Mononuclear cell (primary cell): ENCODE data around the gene DCTN2. TPM values are rescaled to one million over a fixed set of nuclear protein-coding genes. Genes with fewer than 3 reads are reported as not detected.
"Not testable (repeated sequence)": the region's sequence is repeated elsewhere in the genome, so short reads cannot be mapped to it uniquely, and the experiment has no call there.

Source experiments
- H3K27me3 ChIP-seq: 2 replicates; pipeline ENCODE4 v1.6.0; 2011; ENCODE audit warnings: low read length, control low read depth; ENCODE audit not compliant: insufficient read depth
- H3K4me1 ChIP-seq: 2 replicates; pipeline ENCODE4 v1.5.1; 2011; ENCODE audit warnings: mild to moderate bottlenecking, low read length, control low read depth; ENCODE audit not compliant: insufficient read depth
- H3K4me3 ChIP-seq: 2 replicates; pipeline ENCODE4 v1.5.1; 2011; ENCODE audit warnings: mild to moderate bottlenecking, low read length, moderate library complexity
- H3K9me3 ChIP-seq: 2 replicates; pipeline ENCODE4 v1.5.1; 2011; ENCODE audit warnings: low read depth, mild to moderate bottlenecking, control low read depth, low read length
- total RNA-seq: library from RNA; depleted of rRNA; stranded (reverse); fragments of >200 nt; gene quantifications from one replicate; pipeline ENCODE4 v1.2.3, GENCODE V29; 2012

DCTN2 gene
- 52.2 TPM for total RNA-seq

GRCh38 chr12:57546438-57547287, at the start of gene DCTN2:
DCTN2 (minus strand) TSS chr12:57547192; CDS start chr12:57547063, 129 bp downstream.
- peaks cover 21% of the 10 kb centered on the region for H3K4me1 ChIP-seq
- no peaks in the 10 kb centered on the region for H3K9me3 ChIP-seq
- H3K4me3 ChIP-seq: peak within 1 kb of the TSS; percentile 79
- H3K27me3 ChIP-seq: peaks cover 22% of the 10 kb centered on the region

DNA sequence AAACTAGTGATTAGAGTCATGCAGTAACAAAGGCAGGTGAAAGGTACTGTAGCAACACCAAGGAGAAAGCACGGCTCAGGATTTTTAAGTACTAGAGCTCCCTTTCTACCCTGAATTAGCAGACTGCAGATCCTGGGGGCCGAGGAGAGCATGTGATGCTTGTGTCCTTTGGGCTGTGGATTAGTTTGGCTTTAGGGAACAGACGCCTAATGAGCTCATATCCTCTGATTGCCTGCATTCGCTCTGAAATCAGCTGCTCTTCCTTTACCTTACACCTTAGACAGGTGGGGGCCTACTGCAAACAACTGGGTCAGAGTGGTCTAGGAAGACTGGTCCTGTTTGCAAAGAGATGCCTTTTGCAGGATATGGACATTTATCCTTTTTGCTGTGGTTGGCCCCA, 46.2 kb upstream of the DCTN2 start:
- Histone ChIP-seq H3K4me3 (no peak overlapping the region), H3K27me3 (peaks cover under 1% of the 10 kb centered on the region), H3K9me3 (no peaks in the 10 kb centered on the region), H3K4me1 (peaks cover 23% of the 10 kb centered on the region)

DNA sequence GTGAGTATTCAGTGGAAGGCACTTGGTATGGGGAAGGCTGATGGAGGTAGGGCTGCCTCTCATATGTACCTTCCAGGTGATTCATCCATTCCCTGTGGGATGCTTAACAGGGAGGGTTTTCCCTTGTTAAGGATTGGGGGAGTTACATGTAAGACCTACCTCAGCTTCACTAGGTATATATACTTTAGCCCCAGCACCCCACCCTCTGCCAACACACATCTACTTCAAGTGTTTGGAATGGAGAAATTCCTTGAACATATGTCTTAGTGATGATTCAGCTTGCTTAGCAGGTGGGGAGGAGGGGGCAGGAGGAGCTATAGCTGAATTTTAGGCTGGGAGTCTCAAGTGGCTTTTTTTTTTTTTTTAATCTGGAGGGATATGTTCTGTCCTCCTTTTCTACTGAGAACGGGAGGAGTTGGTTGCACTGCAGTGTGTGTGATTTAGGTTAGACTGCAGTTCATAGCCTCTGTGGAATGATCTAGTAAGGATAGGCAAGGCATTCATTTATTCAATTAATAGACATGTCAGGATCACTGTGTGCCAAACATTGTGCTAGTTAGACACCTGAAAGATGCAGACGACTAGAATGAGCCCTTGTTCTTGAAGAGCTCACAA, 45.7 kb upstream of the DCTN2 start:
- H3K4me3 ChIP-seq: no peak overlapping the region
- H3K27me3 ChIP-seq: peaks cover 6% of the 10 kb centered on the region
- peaks cover 23% of the 10 kb centered on the region for H3K4me1 ChIP-seq
- H3K9me3 ChIP-seq: no peaks in the 10 kb centered on the region

DNA sequence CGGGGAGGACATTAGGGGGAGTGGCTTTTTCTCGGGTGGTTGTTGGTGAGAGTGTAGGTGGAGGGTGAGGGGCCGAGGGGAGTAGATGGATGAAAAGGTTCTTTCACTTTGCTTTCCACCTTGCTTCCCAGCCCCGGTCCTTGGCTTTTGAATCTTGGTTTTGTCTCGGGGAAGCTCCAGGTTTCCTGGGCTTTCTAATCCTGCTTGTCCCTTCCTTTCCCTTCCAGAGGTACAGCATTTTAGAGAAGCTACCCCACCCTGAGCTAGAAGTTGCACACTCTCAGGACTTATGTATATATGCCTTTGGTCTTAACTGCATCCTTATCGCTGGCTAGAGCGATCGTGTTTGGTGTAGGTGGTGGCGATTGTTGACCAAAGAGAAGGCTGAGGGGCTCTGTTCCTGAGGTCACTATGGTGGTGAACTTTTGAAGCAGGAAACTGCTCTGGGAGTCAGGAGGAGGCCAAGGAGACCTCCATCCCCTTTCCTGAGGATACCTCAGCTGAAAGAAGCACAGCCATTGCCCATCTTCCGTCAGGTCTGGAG, 44.9 kb upstream of the DCTN2 start:
- H3K4me1 ChIP-seq: peaks cover 23% of the 10 kb centered on the region
- peaks cover 10% of the 10 kb centered on the region for H3K27me3 ChIP-seq
- H3K4me3 ChIP-seq: peak overlapping the region; percentile 80
- H3K9me3 ChIP-seq: no peaks in the 10 kb centered on the region

GRCh38 chr12:57590864-57591781, 44.1 kb upstream of the DCTN2 start, which contains the start of gene PIP4K2C:
PIP4K2C (plus strand) TSS chr12:57591192; CDS start chr12:57591290, 98 bp downstream.
- Histone ChIP-seq H3K4me3 (peak within 1 kb of the TSS; percentile 80), H3K9me3 (no peaks in the 10 kb centered on the region), H3K4me1 (peaks cover 23% of the 10 kb centered on the region)

DNA sequence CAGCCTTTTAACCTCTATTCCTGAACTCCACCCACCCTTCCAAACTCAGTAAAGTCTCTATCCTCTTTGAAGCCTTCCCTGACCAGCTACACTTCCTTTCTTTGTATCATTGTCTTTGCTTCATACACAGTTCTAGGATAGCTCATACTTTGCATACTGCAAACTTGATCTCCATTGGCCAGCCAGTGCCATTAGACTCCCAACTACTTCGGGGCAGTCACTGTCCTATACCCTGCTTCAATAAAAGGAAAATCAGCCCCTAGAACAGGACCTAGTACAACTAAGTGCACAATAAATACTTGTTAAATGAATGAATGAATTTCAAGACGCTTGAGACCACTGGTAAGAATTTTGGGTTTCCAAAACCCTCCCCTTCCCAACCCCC, 43.5 kb upstream of the DCTN2 start:
- no peaks in the 10 kb centered on the region for H3K9me3 ChIP-seq
- H3K27me3 ChIP-seq: peaks cover 12% of the 10 kb centered on the region
- peak overlapping the region; percentile 80 for H3K4me3 ChIP-seq
- peaks cover 23% of the 10 kb centered on the region for H3K4me1 ChIP-seq

More at GRCh38 chr12:57590864-57591781, 44.1 kb upstream of the DCTN2 start, which contains the start of gene PIP4K2C:
- peaks cover 12% of the 10 kb centered on the region for H3K27me3 ChIP-seq

- not testable (repeated sequence) for H3K4me3 ChIP-seq, H3K9me3 ChIP-seq
- Histone ChIP-seq H3K27me3 (peaks cover 12% of the 10 kb centered on the region), H3K4me1 (peaks cover 32% of the 10 kb centered on the region)
These were observed 42.1 kb upstream of the DCTN2 start for GRCh38 chr12:57588951-57589610.

DNA sequence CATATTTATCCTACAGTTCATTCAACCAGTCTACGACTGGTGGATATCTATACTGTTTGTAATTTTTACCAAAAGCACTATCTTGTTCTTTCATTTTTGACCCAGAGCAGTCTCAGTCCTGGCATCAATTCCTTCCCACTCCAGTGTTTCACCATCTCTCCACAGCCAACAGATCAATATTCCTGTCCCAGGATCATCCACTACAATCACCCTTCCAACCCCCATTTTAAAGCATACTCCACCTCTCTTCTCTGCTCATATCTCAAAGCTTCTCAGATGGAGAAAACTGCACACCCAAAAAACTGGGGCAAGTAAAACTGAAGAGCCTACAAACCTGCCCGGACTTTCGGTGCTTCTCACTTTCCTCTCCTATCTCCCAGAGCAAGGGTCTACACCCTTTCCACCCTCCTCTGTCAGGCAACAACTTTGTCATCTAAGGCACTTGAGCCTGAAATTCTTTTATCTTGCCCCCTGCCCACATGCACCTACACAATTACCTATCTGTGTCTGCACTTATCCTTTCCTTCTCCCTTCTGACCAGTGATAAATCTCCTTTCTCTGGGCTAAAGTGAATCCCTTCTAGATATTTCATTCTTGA, 39.9 kb upstream of the DCTN2 start:
- Histone ChIP-seq H3K9me3 (no peaks in the 10 kb centered on the region), H3K27me3 (peaks cover 15% of the 10 kb centered on the region), H3K4me3 (no peak overlapping the region), H3K4me1 (peaks cover 26% of the 10 kb centered on the region)

DNA sequence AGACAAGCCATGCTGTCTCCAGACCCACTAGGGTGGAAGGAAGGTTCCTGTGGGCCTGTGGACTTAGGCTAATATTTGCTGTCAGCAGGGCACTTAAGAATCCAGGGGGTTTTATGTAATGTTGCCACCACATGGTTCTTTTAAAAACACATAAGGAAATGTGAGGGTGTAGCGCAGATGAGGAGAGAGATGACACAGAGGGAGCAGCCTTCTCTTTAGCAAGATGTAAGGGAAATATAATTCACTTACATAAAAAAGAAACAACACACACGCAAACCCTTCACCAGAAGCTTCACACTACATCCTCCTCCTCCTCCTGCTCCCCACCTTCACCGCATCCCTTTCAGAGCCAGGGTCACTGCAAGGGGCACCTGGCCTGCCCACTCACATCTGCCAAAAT, 39.1 kb upstream of the DCTN2 start:
- Histone ChIP-seq H3K4me3 (no peak overlapping the region), H3K27me3 (peaks cover 15% of the 10 kb centered on the region), H3K4me1 (peaks cover 20% of the 10 kb centered on the region), H3K9me3 (no peaks in the 10 kb centered on the region)

GRCh38 chr12:57585156-57585555, 38.2 kb upstream of the DCTN2 start:
- Histone ChIP-seq H3K4me3 (no peak overlapping the region), H3K27me3 (peaks cover 15% of the 10 kb centered on the region), H3K9me3 (no peaks in the 10 kb centered on the region), H3K4me1 (peaks cover 13% of the 10 kb centered on the region)

DNA sequence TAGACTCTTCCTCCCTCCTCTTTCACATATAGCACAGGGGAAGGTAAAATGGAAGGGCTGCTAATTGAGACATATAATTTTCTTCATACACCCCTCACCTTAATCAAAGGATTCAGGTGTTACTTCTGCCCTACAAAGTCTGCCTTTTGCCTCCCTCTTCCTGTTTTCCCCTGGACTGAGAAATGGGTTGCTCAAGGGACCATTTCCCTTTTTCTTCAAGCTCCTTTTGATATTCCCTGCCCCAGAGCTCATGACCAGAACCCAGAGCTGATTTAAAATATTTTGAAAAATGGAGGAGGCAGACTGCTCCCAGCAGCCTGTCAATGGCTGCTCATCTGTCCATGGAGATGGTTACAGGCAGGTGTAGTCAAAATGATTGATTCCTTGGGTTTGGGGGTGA, 37.7 kb upstream of the DCTN2 start:
- peaks cover 12% of the 10 kb centered on the region for H3K4me1 ChIP-seq
- no peaks in the 10 kb centered on the region for H3K9me3 ChIP-seq
- peaks cover 15% of the 10 kb centered on the region for H3K27me3 ChIP-seq
- H3K4me3 ChIP-seq: no peak overlapping the region

DNA sequence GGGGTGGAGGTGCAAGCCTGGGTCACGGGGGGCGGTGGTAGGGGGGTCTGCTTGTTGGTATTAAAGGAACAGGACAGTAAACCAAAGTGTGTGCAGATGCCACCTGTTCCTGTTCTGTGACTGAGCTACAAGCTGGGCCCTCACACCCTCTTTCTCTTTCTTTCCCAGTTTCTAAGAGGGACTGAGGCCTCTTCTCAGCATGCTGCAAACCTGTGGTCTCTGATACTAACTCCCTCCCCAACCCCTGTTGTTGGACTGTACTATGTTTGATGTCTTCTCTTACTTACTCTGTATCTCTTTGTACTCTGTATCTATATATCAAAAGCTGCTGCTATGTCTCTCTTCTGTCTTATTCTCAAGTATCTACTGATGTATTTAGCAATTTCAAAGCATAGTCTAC, 37.1 kb upstream of the DCTN2 start:
- Histone ChIP-seq H3K9me3 (no peaks in the 10 kb centered on the region), H3K27me3 (peaks cover 15% of the 10 kb centered on the region), H3K4me1 (peaks cover 12% of the 10 kb centered on the region), H3K4me3 (no peak overlapping the region)

GRCh38 chr12:57583008-57583831, 36.2 kb upstream of the DCTN2 start:
- H3K9me3 ChIP-seq: no peaks in the 10 kb centered on the region
- H3K4me1 ChIP-seq: peaks cover 12% of the 10 kb centered on the region
- no peak overlapping the region for H3K4me3 ChIP-seq
- peaks cover 14% of the 10 kb centered on the region for H3K27me3 ChIP-seq
